ENCODE data around the gene RAB11A.

Gene RAB11A

DNA sequence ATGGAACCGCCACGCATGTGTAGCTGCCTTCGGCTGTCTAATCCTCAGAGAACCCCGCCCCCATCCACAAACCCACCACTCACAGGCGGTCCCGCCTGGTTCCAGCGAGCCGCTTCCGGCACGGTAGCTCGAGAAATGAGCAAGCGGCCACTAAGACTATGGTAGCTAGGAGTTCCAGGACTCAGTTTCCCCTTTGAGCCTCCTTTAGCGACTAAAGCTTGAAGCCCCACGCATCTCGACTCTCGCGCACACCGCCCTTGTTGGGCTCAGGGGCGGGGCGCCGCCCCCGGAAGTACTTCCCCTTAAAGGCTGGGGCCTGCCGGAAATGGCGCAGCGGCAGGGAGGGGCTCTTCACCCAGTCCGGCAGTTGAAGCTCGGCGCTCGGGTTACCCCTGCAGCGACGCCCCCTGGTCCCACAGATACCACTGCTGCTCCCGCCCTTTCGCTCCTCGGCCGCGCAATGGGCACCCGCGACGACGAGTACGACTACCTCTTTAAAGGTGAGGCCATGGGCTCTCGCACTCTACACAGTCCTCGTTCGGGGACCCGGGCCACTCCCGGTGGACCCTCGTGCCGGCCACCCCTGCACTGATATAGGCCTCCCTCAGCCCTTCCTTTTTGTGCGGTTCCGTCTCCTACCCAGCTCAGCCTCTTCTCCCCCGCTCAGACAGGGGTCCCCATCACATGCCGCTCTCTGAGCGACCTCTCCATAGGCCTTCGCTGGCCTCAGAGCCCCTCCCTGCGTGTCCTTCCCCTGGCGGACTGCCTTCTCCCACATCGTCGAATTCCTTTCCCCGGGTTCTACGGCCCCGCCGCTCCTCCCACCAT is at the start of gene RAB11A:
Gene RAB11A (plus strand): TSS at position 366 of the 828 bp plus-strand sequence. CDS start 95 bp downstream, at position 461.
- peak; percentile 60 to 80 for DNase-seq

DNA sequence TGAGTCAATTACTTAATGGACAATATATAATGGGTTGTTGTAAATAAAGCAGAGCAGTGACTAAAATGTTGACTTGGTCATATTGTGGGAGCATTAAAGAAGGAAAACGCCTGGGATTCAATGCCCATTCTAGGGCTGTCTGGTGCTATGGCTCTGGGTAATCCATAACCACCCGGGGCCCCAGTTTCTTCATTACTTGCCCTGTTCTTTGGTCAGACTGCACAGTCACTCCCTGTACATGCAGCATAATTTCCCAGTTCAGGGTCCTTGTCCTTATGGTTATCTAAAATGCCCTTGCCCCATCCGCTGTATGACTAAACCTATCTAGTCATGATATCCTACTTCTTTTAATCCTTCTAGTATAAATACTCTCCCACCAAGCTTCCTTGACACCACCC is 49.7 kb upstream of the RAB11A start:
- DNase-seq = no peak

DNA sequence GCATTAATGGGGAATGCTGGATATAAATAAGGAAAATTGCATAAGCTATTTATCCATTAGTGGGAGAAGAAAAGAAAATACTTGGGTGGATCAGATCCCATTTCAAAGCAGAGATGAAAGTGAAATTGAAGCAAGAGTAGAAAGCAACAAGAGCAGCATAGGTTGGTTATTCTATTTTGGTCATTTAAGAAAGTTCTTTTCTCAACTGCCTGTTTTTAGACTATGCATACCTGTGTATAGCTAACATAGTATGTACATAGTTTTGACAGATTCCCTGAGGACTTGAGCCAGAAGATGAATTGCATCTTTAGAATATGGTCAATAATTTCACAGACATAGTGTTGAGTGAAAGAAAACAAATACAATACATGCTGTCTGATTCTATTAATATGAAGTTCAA is 48.2 kb upstream of the RAB11A start:
- DNase-seq = no peak

DNA sequence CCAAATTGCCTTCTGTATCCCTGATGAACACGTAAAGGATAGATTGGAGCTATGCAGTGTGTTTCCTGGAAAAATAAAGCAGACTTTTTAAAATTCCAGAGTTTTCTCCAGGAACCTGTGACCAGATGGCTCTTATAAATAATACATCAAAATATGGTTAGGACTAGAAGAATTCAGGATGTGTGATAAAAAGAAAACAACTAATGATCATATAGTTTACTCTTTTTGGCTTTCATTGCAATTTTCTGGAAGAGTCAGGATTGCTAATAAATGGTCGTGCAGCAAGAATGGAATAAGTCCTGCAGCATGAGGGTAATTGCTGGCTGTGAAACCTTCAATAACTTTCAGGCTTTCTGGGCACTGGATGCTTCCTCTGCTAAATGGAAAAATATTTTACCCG is 47.0 kb upstream of the RAB11A start:
- no peak for DNase-seq

DNA sequence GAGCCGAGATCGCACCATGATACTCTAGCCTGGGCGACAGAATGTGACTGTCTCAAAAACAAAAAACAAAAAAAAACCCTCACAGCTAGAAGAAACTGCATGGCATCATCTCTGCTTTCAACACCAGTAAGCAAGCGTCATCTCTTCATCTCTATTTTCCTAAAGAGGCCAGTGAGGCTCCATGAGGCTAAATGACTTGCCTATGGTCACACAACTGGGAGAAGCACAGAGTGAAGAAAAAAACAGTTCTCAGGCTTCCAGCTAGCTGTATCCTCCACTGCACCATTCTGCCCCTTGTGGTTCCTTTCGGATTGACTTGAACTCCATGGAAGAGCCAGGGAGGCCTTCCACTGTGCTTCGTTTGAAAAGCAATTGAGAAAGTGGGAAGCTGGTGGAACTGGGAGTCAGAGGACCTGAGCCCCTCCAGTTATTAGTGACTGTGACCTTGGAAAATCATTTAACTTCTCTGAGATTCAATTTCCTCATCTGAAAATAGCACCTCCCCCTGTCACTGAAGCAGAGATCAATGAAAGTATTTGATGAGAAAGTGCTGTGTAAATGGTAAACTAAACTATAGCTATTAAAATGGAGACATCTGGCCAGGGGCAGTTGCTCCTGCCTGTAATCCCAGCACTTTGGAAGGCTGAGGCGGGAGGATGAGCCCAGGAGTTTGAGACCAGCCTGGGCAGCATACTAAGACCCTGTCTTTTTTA is 45.1 kb upstream of the RAB11A start:
- no peak for DNase-seq

DNA sequence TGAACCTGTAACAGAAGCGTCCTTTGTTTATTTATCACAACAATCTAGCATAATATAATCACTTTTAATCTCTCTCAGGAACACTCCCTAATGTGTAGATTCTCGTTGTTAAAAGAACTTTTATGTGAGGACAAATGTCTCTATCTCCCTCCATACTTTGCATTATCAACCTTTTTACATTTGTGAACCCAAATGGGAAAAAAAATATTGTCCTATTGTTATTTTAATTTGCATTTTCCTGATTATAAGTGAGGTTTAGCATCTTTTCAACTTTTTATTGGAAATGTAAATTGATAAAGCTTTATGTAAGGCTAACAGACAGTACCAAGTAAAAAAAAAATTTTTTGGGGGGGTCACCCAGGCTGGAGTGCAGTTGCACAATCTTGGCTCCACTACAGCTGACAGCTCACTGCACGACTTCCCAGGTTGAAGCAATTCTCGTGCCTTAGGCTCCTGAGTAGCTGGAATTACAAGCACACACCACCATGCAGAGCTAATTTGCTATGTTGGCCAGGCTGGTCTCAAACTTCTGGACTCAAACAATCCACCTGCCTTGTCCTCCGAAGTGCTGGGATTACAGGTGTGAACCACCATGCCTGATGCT is 44.2 kb upstream of the RAB11A start:
- DNase-seq = no peak

DNA sequence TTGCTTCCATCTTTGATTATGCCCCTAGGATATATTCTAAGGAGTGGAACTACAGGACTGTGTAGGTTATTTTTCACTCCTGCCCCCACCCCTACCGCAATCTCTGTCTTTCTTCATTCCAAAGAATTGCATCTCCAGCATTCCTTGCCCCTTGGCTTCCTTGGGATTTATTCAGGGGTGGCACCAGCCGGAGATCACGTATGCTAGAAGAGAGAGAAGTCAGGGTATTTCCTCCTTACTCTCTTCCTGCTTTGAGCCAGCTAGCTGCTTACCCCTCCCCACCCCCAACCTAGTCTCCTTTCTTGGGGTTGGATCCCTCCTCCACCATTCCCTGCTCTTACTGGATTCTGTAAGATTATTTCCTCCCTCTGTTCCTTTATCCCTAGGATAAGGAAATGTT is 42.2 kb upstream of the RAB11A start:
- DNase-seq = no peak

DNA sequence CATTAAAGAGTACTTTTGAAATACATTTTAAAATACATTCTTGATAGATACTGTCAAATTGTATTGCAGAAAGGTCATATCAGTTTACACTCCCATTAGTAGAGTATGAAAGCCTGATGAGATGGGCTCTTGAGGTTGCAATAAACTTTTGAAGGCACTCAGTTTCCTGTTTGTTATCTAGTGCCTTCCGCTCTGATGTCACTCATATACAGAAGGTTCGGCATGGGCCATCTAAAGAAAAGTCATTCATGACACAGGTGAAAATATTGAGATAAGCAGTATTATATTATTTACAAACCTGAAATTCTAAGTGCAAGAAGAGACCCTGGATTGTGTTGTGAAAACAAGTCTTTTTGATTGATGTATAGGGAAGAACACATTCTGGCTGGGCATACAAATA is 40.7 kb upstream of the RAB11A start:
- no peak for DNase-seq

DNA sequence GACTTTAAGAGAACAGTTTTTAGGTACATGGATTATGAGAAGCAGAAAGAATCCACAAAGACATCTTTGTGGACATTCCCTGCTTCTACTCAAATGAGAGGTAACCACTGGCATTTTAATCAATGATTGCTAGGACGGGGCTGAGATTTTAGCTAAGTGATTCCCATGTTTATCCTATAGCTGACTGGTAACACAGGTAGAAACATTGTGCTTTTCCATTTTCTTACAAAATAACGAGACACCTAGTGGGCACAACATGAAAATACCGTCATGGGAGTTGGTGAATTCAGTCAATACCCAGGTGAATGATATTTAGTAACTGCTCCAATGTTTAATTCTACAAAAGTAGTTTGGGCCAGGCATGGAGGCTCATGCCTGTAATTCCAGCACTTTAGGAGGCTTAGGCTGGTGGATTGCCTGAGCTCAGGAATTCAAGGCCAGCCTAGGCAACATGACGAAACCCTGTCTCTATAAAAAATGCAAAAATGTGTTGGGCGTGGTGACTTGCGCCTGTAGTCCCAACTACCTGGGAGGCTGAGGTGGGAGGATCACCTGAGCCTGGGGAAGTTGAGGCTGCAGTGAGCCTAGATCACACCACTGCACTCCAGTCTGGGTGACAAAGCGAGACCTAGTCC is 40.0 kb upstream of the RAB11A start:
- DNase-seq = no peak

DNA sequence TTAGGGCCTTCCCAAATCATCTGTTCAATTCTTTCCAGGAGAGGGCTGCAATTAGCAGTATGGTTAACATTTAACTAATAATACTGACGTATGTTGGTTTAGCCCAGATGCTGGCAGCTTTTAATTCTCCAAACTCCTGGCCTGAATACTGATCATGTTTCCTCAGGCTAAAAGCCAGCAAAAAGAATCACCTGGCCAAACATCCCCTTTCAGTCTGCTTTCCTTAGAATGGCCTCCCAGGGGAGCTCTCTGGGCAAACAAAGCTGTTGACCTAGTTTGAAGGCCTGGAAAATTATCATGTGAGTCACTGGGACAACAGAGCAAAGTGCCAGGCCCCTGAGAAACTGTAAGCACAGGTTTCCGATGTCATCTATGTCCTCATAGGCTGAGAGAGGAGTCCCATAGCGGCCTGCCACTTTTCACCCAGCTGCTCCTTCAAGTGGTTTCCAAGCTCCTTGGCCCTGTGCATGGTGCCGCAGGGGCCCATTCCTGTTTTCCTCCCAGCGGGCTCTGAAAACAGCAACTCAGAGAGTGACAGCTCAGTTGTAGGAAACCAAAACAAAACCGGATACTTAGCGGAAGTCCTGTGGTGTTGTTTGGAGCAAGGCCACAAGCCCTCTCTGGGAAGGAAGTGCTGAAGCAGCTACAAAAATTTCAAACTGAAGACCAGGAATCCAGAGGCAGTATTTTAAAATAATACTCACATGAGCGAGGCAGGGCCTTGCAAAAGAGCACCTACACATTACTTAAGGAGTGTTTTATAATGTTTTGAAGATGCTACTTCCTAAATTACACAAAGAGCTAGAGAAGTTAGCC is 36.5 kb upstream of the RAB11A start:
- DNase-seq = peak; percentile 81 to 94

DNA sequence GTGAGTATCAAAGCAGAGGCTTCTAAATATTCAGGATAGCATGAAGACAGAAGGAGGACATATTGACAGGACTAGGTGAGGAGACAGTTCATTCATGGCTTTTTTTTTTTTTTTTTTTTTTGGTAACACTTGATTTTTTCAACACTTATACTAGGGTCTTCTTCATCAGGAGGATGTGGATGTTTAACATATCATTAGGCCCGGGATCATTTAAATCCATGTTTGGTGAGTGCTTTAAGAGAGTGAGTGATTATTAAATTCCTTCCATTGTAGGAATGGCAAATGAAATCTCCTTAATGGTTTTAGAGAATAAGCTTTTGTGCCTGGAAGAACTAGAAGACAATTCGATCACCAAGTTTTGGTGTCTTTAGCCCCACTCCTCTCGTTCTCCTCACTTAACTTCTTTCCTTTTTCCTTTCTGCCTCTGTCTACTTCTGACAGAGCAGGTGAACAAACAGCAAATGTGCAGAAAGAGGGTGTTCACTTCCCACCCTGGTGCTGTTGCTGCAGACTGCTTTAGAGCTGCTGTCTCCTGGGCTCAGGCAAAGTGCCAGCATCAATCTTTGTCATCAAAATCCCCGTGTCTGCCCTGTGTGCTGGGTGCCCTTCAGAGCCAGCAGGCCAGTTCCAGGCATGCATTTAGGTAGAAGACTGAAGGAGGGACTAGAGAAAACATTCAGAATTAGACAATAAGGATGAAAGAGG is 35.6 kb upstream of the RAB11A start:
- DNase-seq = no peak

DNA sequence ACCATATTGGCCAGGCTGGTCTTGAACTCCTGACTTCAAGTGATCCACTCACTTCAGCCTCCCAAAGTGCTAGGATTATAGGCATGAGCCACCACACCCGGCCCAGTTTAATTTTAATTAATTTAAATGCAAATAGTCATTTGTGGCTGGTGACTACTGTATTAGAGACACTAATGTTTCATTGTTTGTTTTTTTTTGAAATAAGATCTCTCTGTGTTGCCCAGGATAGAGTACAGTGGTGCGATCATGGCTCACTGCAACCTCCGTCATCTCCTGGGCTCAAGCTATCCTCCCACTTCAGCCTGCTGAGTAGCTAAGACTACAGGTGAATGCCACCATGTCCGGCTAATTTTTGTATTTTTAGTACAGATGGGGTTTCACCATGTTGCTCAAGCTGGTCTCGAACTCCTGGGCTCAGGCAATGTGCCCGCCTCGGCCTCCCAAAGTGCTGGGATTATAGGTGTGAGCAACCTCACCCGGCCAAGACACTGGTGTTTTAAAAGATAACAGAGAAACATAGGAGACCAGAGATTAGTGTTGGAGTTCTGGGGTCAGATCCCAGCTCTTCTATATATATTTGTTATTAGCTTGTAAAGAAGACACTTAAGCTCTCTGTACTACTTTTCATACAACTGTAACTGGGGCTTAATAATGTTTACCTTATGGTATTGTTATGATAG is 34.5 kb upstream of the RAB11A start:
- no peak for DNase-seq

DNA sequence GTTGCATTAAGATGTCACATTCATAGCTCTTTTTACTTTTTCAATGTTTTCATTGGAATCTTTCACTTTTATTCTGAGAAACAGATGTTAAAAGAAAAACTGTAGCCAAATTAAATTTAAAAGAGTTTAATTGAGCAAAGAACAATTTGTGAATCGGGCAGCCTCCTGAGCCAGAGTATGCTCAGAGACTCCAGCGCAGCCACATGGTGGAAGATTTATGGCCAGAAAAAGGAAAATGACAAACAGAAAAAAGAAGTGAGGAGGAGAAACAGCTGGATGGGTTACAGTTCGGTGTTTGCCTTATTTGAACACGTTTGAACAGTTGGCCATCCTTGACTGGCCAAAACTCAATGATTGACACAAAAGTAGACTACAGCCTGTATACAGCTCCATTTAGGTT is 33.8 kb upstream of the RAB11A start:
- no peak for DNase-seq

DNA sequence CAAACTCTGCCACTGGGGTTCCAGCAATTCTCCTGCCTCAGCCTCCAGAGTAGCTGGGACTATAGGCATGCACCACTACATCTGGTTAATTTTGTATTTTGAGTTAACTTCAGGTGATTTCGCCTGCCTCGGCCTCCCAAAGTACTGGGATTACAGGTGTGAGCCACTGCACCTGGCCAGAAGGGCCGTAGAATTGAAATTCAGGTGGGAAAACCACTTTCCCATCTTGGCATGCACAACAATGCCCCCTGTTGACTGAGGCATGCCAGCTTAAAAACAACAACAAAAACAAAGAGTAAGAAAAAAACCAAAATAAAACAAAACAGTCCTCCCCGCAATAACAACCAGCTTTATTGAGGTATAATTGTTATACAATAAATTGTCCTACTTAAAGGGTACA is 32.6 kb upstream of the RAB11A start:
- no peak for DNase-seq

DNA sequence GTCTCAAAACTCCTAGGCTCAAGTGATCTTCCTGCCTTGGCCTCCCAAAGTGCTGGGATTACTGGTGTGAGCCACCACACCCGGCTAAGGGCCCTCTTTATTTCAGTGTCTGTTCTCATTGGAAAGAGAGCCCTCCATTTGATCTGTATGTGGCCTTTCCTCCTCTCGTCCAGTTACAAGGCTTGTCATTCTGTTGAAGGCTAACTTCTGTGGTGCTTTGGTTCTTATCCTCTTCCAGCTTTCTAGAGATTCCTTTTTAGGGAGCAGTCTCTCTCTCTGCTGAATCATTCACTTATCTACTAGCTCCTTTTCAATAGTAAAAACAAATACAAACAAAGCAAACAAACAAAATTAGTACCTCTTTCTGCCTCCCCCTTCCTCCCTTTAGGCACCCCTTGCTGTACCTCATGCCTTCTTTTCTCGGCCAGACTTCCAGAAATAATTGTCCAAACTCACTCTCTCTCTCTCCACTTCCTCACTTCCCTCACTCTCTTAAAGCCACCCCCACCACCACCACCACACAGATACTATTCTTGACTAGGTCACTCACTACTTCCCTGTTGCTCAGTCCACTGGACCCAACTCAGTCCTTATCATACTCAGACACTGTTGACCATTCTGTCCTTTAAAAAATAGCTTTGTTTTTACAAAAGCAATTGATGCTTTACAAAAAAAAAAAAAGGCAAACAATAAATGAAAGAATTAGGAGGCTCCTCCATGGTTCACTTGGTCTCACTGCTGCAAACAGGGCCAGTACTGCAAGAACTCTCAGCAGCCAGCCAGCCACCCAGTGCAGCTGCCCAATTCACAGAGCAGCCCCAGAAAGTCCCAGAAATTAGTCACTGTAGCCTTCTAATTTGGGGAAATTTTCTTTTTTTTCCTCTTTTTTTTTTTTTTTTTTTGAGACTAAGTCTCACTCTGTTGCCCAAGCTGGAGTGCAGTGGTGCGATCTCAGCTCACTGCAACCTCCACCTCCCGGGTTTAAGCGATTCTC is 31.7 kb upstream of the RAB11A start:
- DNase-seq = no peak

DNA sequence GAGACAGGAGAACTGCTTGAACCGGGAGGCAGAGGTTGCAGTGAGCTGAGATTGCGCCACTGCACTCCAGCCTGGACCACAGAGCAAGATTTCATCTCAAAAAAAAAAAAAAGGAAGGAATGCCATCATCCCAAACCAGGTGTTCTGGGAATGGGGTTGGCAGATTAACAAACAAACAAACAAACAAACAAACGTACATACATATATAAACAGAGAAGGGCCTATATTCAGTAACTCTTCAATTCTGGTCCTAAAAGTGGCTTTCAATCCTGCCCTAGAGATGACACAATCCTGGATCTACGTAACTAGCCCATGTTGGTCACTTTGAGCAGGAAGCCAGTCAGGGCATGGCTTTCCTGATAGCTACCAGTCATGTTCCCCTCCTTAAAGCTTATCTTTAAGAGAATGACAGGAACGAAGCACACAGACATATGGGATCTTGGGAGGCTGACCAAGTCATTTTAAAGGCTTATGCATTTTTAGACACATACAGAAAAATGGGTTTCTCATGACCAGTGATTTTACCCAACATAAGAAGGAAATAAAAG is 29.9 kb upstream of the RAB11A start:
- no peak for DNase-seq

DNA sequence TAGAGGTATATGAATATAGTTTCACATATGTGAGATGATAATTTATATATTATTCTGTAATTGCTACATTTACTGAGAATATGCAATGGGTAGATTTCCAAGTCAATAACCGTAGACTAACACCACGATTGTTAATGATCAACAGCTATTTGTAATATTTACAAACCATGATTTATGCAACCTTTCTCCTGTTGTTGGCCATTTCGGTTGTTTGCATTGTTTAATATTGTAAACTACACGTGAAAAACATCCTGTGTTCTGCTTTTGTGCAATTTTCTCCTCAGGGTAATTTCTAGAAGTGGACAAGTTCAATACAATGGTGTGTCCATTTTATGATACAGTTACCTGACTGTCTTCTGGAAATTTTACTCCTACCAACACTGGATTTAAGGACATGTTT is 29.3 kb upstream of the RAB11A start:
- no peak for DNase-seq

DNA sequence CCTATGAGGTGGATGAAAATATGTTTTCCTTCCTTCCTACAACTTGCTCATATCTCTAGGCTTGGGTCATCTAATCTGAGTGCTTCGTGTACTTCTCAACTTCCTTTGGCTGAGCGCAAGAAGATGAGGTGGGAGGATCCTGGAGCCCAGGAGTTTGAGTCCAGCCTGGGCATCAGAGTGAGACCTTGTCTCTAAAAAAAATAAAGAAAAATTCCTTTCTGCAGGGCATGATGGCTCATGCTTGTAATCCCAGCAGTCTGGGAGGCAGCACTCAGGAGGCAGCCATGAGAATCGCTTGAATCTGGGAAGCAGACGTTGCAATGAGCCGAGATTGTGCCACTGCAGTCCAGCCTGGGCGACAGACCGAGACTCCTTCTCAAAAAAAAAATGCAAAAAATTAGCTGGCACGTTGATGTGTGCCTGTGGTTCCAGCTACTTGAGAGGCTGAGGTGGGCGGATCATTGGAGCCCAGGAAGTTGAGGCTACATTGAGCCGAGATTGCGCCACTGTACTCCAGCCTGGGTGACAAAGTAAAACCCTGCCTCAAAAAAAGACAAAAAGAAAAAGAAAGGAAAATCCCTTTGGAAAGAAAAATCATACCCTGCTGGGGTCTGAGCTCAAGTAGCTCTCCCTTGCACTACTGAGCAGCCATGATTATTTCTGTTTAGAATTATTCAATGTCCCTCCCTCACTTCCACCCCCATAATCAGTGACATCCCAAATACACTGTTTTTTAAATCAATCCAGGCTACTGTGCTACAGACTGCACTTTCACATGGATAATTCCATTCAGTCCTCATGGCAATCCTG is 28.0 kb upstream of the RAB11A start:
- no peak for DNase-seq

Data from cerebellar nuclear complex (tissue), 1 donor.